Endodermal cell (in vitro differentiated cells): ENCODE results near the gene MORC1. TPM values are rescaled to one million over a fixed set of nuclear protein-coding genes. Genes with fewer than 3 reads are reported as not detected.

ENCODE experiments used
- DNase-seq: peaks from one replicate; pipeline ENCODE4 v3.0.0-alpha.2; 2017
- H3K27ac ChIP-seq: 2 replicates; pipeline ENCODE4 v1.5.1; 2013; ENCODE audit warnings: mild to moderate bottlenecking, low read depth, low read length, moderate library complexity
- H3K27me3 ChIP-seq: 2 replicates; pipeline ENCODE4 v1.6.1; 2013; ENCODE audit warnings: mild to moderate bottlenecking, low read length, moderate library complexity; ENCODE audit not compliant: insufficient read depth, control insufficient read depth, poor library complexity, severe bottlenecking
- H3K36me3 ChIP-seq: 2 replicates; pipeline ENCODE4 v1.7.0; 2013; ENCODE audit warnings: mild to moderate bottlenecking, low read length, moderate library complexity; ENCODE audit not compliant: control insufficient read depth, insufficient read depth
- H3K4me1 ChIP-seq: one replicate; pipeline ENCODE4 v1.7.0; 2013; ENCODE audit warnings: low read length; ENCODE audit not compliant: control insufficient read depth, insufficient read depth
- H3K4me3 ChIP-seq: 2 replicates; pipeline ENCODE4 v1.5.1; 2013; ENCODE audit warnings: mild to moderate bottlenecking, low read length, moderate library complexity
- H3K9ac ChIP-seq: 2 replicates; pipeline ENCODE4 v1.6.1; 2013; ENCODE audit warnings: mild to moderate bottlenecking, low read length, moderate library complexity; ENCODE audit not compliant: poor library complexity, severe bottlenecking; ENCODE audit errors: extremely low read depth
- H3K9me3 ChIP-seq: 2 replicates; pipeline ENCODE4 v1.6.1; 2013; ENCODE audit warnings: mild to moderate bottlenecking, low read length, moderate library complexity; ENCODE audit not compliant: control insufficient read depth
- H3K27ac Mint-ChIP-seq: 2 replicates; pipeline ENCODE4 v1.8.0; 2020; ENCODE audit warnings: mixed read lengths
- H3K27me3 Mint-ChIP-seq: 2 replicates; pipeline ENCODE4 v1.8.0; 2021; ENCODE audit warnings: mild to moderate bottlenecking, mixed read lengths; ENCODE audit not compliant: insufficient read depth
- H3K36me3 Mint-ChIP-seq: 2 replicates; pipeline ENCODE4 v1.8.0; 2020; ENCODE audit warnings: low read depth, mixed read lengths
- H3K4me1 Mint-ChIP-seq: 2 replicates; pipeline ENCODE4 v1.8.0; 2020; ENCODE audit warnings: mixed read lengths
- H3K4me3 Mint-ChIP-seq: 2 replicates; pipeline ENCODE4 v1.8.0; 2020; ENCODE audit warnings: mild to moderate bottlenecking, moderate library complexity, mixed read lengths
- H3K9me3 Mint-ChIP-seq: 2 replicates; pipeline ENCODE4 v1.8.0; 2020; ENCODE audit warnings: mild to moderate bottlenecking, mixed read lengths
- WGBS, 2 experiments: methylation state at CpG; one replicate each; pipeline versions ENCODE4 v1.1.5 to v1.1.7; 2013; ENCODE audit warnings: missing lambda C conversion rate in 2 of 2, mixed read lengths in 1 of 2; ENCODE audit not compliant: insufficient coverage in 1 of 2, insufficient read length in 1 of 2; 5-methylcytosine and 5-hydroxymethylcytosine counted together
- total RNA-seq, 2 donors: library from RNA; stranded (reverse); fragmentation: NEBNext Ultra II Directional in 1 of 2; extraction: Animal tissue kit (Norgen Biotek cat#: 25700) in 1 of 2; gene quantifications; 2 replicates in 1 of 2; 3 replicates in 1 of 2; pipeline ENCODE4 v1.2.1, GENCODE V29; 2021
- TF ChIP-seq, protein P1 (sequence below): fragments of 200-600 bp; sonication (generic); conservative IDR thresholded peaks from 2 replicates; pipeline ENCODE4 v1.5.0; 2021; ENCODE audit warnings: antibody characterized with exemption, mild to moderate bottlenecking

Gene MORC1
- total RNA-seq, 2 donors from 2014 or later: not detected

DNA sequence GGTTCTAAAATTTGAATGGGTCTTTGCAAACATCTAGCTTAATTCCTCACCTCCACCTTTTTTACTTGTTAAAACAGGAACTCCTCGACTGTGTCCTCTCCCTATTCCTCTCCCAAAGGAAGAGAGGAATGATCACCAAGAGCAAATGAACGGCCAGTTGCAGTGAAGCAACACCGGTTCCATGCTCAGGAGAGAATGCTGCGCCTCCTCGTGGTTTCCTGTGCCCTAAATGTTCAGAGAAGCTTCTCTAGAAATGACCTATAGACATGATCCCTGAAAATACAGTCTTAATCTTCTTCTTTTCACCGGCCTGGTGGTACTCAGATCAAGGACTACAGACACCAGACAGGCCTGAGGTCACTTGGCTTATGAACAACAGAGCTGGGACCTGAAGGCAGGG lies 99.1 kb downstream of the MORC1 start:
- no peaks in the 10 kb centered on the region for H3K27me3 Mint-ChIP-seq
- no peaks in the 10 kb centered on the region for H3K4me1 Mint-ChIP-seq
- Histone ChIP-seq H3K27ac (no peak overlapping the region), H3K36me3 (no peaks in the 10 kb centered on the region), H3K9ac (no peak overlapping the region), H3K4me3 (no peak overlapping the region), H3K9me3 (no peaks in the 10 kb centered on the region), H3K27me3 (no peaks in the 10 kb centered on the region), H3K4me1 (no peaks in the 10 kb centered on the region)
- no peaks in the 10 kb centered on the region for H3K9me3 Mint-ChIP-seq
- DNase-seq: peak; percentile 63
- no peak overlapping the region for H3K27ac Mint-ChIP-seq
- H3K36me3 Mint-ChIP-seq: no peaks in the 10 kb centered on the region
- WGBS, 2 experiments: 69 to 80% methylated on average over 6 of the region's 6 CpGs
- H3K4me3 Mint-ChIP-seq: no peak overlapping the region
- TF ChIP-seq, protein P1, sequence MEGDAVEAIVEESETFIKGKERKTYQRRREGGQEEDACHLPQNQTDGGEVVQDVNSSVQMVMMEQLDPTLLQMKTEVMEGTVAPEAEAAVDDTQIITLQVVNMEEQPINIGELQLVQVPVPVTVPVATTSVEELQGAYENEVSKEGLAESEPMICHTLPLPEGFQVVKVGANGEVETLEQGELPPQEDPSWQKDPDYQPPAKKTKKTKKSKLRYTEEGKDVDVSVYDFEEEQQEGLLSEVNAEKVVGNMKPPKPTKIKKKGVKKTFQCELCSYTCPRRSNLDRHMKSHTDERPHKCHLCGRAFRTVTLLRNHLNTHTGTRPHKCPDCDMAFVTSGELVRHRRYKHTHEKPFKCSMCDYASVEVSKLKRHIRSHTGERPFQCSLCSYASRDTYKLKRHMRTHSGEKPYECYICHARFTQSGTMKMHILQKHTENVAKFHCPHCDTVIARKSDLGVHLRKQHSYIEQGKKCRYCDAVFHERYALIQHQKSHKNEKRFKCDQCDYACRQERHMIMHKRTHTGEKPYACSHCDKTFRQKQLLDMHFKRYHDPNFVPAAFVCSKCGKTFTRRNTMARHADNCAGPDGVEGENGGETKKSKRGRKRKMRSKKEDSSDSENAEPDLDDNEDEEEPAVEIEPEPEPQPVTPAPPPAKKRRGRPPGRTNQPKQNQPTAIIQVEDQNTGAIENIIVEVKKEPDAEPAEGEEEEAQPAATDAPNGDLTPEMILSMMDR: peak; percentile 33

DNA sequence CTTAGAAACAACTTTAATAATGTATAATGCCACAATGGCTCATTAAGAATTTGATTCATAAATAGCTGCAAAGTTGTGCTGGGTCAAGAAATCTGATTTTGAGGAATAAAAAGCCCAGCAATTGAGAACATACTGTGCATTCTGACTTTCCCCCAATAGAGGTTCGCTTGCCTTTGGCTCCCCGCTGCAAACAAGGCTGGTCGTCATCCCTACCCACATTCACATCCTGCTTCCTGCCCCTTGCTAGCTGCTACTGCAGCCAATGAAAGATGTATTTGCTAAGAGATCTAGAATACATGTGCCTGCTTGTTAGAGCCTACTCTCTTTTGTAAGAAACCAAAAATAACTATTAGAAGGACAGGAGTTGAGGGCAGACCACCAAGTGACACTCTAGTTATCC lies 112.5 kb downstream of the MORC1 start:
- WGBS, 2 experiments: 84% methylated on average over 3 of the region's 3 CpGs; no CpG with 5 or more reads in 1 of the 2 experiments
- Histone ChIP-seq H3K27ac (no peak overlapping the region), H3K4me1 (no peaks in the 10 kb centered on the region), H3K9me3 (no peaks in the 10 kb centered on the region), H3K4me3 (no peak overlapping the region), H3K27me3 (no peaks in the 10 kb centered on the region), H3K9ac (no peak overlapping the region), H3K36me3 (no peaks in the 10 kb centered on the region)
- H3K27me3 Mint-ChIP-seq: no peaks in the 10 kb centered on the region
- H3K4me3 Mint-ChIP-seq: no peak overlapping the region
- DNase-seq: no peak
- no peaks in the 10 kb centered on the region for H3K9me3 Mint-ChIP-seq
- no peak overlapping the region for H3K27ac Mint-ChIP-seq
- H3K36me3 Mint-ChIP-seq: no peaks in the 10 kb centered on the region
- TF ChIP-seq, protein P1: no peak
- no peaks in the 10 kb centered on the region for H3K4me1 Mint-ChIP-seq

DNA sequence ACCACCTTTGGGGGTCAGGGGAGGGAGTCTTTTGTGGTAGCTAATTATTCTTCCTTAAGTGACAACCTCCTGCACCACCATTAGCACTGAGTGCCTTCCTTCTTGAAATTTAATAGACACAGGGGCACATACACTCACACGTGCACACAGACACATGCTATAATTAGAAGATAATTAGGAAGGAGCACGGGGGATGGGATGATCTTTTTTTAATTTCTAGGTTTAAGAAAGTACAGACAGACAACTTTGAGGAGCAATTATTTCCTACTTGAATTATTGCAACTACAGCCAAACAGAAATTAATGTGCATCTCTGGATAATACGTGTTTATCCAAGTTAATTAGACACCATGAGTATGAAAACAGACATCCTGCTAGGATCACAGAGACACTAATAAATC lies 119.5 kb downstream of the MORC1 start:
- Mint-ChIP-seq H3K27ac (no peak overlapping the region), H3K4me3 (no peak overlapping the region), H3K36me3 (no peaks in the 10 kb centered on the region), H3K4me1 (peaks cover 3% of the 10 kb centered on the region), H3K9me3 (no peaks in the 10 kb centered on the region), H3K27me3 (no peaks in the 10 kb centered on the region)
- Histone ChIP-seq H3K4me1 (no peaks in the 10 kb centered on the region), H3K36me3 (no peaks in the 10 kb centered on the region), H3K4me3 (no peak overlapping the region), H3K9ac (no peak overlapping the region), H3K9me3 (no peaks in the 10 kb centered on the region), H3K27me3 (no peaks in the 10 kb centered on the region), H3K27ac (no peak overlapping the region)
- no peak for DNase-seq
- TF ChIP-seq, protein P1: no peak
- 99 to 100% methylated on average over 1 to 3 of the region's 3 CpGs for WGBS, 2 experiments
